Astrocyte (in vitro differentiated cells and primary cell): ENCODE measurements around the gene STX11. TPM values are rescaled to one million over a fixed set of nuclear protein-coding genes. Genes with fewer than 3 reads are reported as not detected.

ENCODE experiments used
- DNase-seq: peaks from one replicate; pipeline ENCODE4 v3.0.0-alpha.2; 2010; ENCODE audit warnings: low read depth
- FAIRE-seq: peaks from 2 replicates; lab custom pipeline; 2011; peaks lifted over from hg19 to GRCh38; lab: Jason Lieb, UNC
- H2AFZ ChIP-seq: 2 replicates; pipeline ENCODE4 v1.6.0; 2012; ENCODE audit warnings: low read depth, low read length, inconsistent platforms
- H3K27ac ChIP-seq: 2 replicates; pipeline ENCODE4 v1.5.1; 2011; ENCODE audit warnings: low read depth, low read length, inconsistent platforms
- H3K27me3 ChIP-seq: 2 replicates; pipeline ENCODE4 v1.6.0; 2011; ENCODE audit warnings: low read length, inconsistent platforms; ENCODE audit not compliant: insufficient read depth
- H3K36me3 ChIP-seq: 2 replicates; pipeline ENCODE4 v1.5.1; 2011; ENCODE audit warnings: low read length, inconsistent platforms; ENCODE audit not compliant: insufficient read depth
- H3K4me1 ChIP-seq: 2 replicates; pipeline ENCODE4 v1.5.1; 2011; ENCODE audit warnings: low read length, inconsistent platforms; ENCODE audit not compliant: insufficient read depth
- H3K4me2 ChIP-seq: 2 replicates; pipeline ENCODE4 v1.6.0; 2012; ENCODE audit warnings: low read length, inconsistent platforms
- H3K4me3 ChIP-seq: 2 replicates; pipeline ENCODE4 v1.5.1; 2011; ENCODE audit warnings: low read depth, mild to moderate bottlenecking, low read length, inconsistent platforms; ENCODE audit not compliant: insufficient read depth
- H3K79me2 ChIP-seq: 2 replicates; pipeline ENCODE4 v1.6.0; 2012; ENCODE audit warnings: mild to moderate bottlenecking, low read length, inconsistent platforms; ENCODE audit not compliant: insufficient read depth
- H3K9ac ChIP-seq: 2 replicates; pipeline ENCODE4 v1.6.0; 2012; ENCODE audit warnings: mild to moderate bottlenecking, low read length, inconsistent platforms
- H3K9me3 ChIP-seq: 2 replicates; pipeline ENCODE4 v1.5.1; 2012; ENCODE audit warnings: low read depth, mild to moderate bottlenecking, low read length, inconsistent platforms; ENCODE audit not compliant: insufficient read depth
- H4K20me1 ChIP-seq: 2 replicates; pipeline ENCODE4 v1.6.0; 2012; ENCODE audit warnings: low read length, inconsistent platforms; ENCODE audit not compliant: insufficient read depth
- H3K27ac Mint-ChIP-seq: one replicate; pipeline ENCODE4 v1.8.0; 2021; ENCODE audit warnings: mild to moderate bottlenecking, mixed read lengths; ENCODE audit not compliant: unreplicated experiment
- H3K27me3 Mint-ChIP-seq: one replicate; pipeline ENCODE4 v1.8.0; 2021; ENCODE audit warnings: low read depth, mixed read lengths; ENCODE audit not compliant: unreplicated experiment
- H3K36me3 Mint-ChIP-seq: one replicate; pipeline ENCODE4 v1.8.0; 2021; ENCODE audit warnings: low read depth, mixed read lengths; ENCODE audit not compliant: unreplicated experiment
- H3K4me1 Mint-ChIP-seq: one replicate; pipeline ENCODE4 v1.8.0; 2021; ENCODE audit warnings: low read depth, mixed read lengths; ENCODE audit not compliant: unreplicated experiment
- H3K4me3 Mint-ChIP-seq: one replicate; pipeline ENCODE4 v1.8.0; 2021; ENCODE audit warnings: mild to moderate bottlenecking, moderate library complexity, mixed read lengths; ENCODE audit not compliant: unreplicated experiment
- H3K9me3 Mint-ChIP-seq: one replicate; pipeline ENCODE4 v1.8.0; 2021; ENCODE audit warnings: mild to moderate bottlenecking, mixed read lengths; ENCODE audit not compliant: unreplicated experiment
- CTCF ChIP-seq: IDR thresholded peaks from 2 replicates; pipeline ENCODE4 v1.5.1; 2011; ENCODE audit warnings: low read depth, mild to moderate bottlenecking, inconsistent platforms, low read length, moderate library complexity; ENCODE audit not compliant: insufficient read depth
- EZH2 ChIP-seq: IDR thresholded peaks from 2 replicates; pipeline ENCODE4 v1.6.1; 2012; ENCODE audit warnings: mild to moderate bottlenecking, low read length, inconsistent platforms; ENCODE audit not compliant: insufficient read depth
- total RNA-seq: library from RNA; stranded (reverse); gene quantifications from 2 replicates; pipeline ENCODE4 v1.2.1, GENCODE V29; 2021

STX11 gene
- total RNA-seq, 1 donor from 2014 or later: 2.0 TPM

GRCh38 chr6:144158133-144158532, 7.8 kb downstream of the STX11 start:
- peaks cover 19% of the 10 kb centered on the region for H3K4me1 Mint-ChIP-seq
- no peak overlapping the region for H3K4me3 ChIP-seq

GRCh38 chr6:144159223-144159622, 8.9 kb downstream of the STX11 start:
- Histone ChIP-seq H3K9ac (no peak overlapping the region), H3K79me2 (no peaks in the 10 kb centered on the region), H3K4me1 (peaks cover 14% of the 10 kb centered on the region), H3K27ac (no peak overlapping the region), H3K9me3 (no peaks in the 10 kb centered on the region), H4K20me1 (no peaks in the 10 kb centered on the region), H2AFZ (no peak overlapping the region), H3K36me3 (no peaks in the 10 kb centered on the region), H3K27me3 (no peaks in the 10 kb centered on the region), H3K4me3 (no peak overlapping the region), H3K4me2 (no peak overlapping the region)
- H3K36me3 Mint-ChIP-seq: no peaks in the 10 kb centered on the region
- no peak overlapping the region for H3K27ac Mint-ChIP-seq
- no peak overlapping the region for H3K4me3 Mint-ChIP-seq
- no peaks in the 10 kb centered on the region for H3K9me3 Mint-ChIP-seq
- H3K27me3 Mint-ChIP-seq: peaks cover 2% of the 10 kb centered on the region
- DNase-seq (no peak), FAIRE-seq (no peak)
- peaks cover 19% of the 10 kb centered on the region for H3K4me1 Mint-ChIP-seq
- no peak for TF ChIP-seq CTCF
- no peak for TF ChIP-seq EZH2

More at GRCh38 chr6:144158133-144158532, 7.8 kb downstream of the STX11 start:
- Mint-ChIP-seq H3K27ac (peak overlapping the region; percentile 24), H3K36me3 (no peaks in the 10 kb centered on the region), H3K9me3 (no peaks in the 10 kb centered on the region), H3K4me3 (no peak overlapping the region), H3K27me3 (peaks cover 7% of the 10 kb centered on the region)
- FAIRE-seq: peak; percentile 93
- TF ChIP-seq CTCF: no peak
- TF ChIP-seq EZH2: no peak
- no peaks in the 10 kb centered on the region for H3K36me3 ChIP-seq
- no peaks in the 10 kb centered on the region for H3K79me2 ChIP-seq
- H2AFZ ChIP-seq: no peak overlapping the region
- no peaks in the 10 kb centered on the region for H3K27me3 ChIP-seq
- H3K9me3 ChIP-seq: no peaks in the 10 kb centered on the region
- peak overlapping the region; percentile 22 for H3K4me2 ChIP-seq
- no peaks in the 10 kb centered on the region for H4K20me1 ChIP-seq
- no peak overlapping the region for H3K27ac ChIP-seq
- no peak overlapping the region for H3K9ac ChIP-seq
- peaks cover 14% of the 10 kb centered on the region for H3K4me1 ChIP-seq
- DNase-seq: peak; percentile 92

GRCh38 chr6:144159742-144160141, 9.4 kb downstream of the STX11 start:
- peaks cover 19% of the 10 kb centered on the region for H3K4me1 Mint-ChIP-seq
- TF ChIP-seq CTCF: no peak
- no peak for TF ChIP-seq EZH2

More at GRCh38 chr6:144159742-144160141, 9.4 kb downstream of the STX11 start:
- Histone ChIP-seq H3K27me3 (no peaks in the 10 kb centered on the region), H3K79me2 (no peaks in the 10 kb centered on the region), H4K20me1 (no peaks in the 10 kb centered on the region), H3K9ac (no peak overlapping the region), H3K4me2 (no peak overlapping the region), H3K27ac (no peak overlapping the region), H3K9me3 (no peaks in the 10 kb centered on the region), H3K4me3 (no peak overlapping the region), H2AFZ (no peak overlapping the region), H3K4me1 (peaks cover 14% of the 10 kb centered on the region), H3K36me3 (no peaks in the 10 kb centered on the region)
- H3K9me3 Mint-ChIP-seq: no peaks in the 10 kb centered on the region
- FAIRE-seq (no peak), DNase-seq (no peak)
- H3K27ac Mint-ChIP-seq: no peak overlapping the region
- no peaks in the 10 kb centered on the region for H3K27me3 Mint-ChIP-seq
- no peak overlapping the region for H3K4me3 Mint-ChIP-seq
- H3K36me3 Mint-ChIP-seq: no peaks in the 10 kb centered on the region
